Testis (tissue), 2 donors: ENCODE measurements around the gene TNNT1.

Experiments used
- POLR2A ChIP-seq: fragments of 450-650 bp; IDR thresholded peaks from one replicate; pipeline ENCODE4 v1.6.1; 2017; ENCODE audit warnings: antibody characterized with exemption, mild to moderate bottlenecking, moderate library complexity
- TF ChIP-seq, protein P1 (sequence below), 3 experiments: fragments of 450-650 bp in 2 of 3; fragments of 200-600 bp in 1 of 3; sonication (generic) in 1 of 3; IDR thresholded peaks; one replicate each; pipeline ENCODE4 v1.5.1; 2016 to 2019; ENCODE audit warnings: antibody characterized with exemption in 3 of 3, mild to moderate bottlenecking in 2 of 3, moderate library complexity in 1 of 3

DNA sequence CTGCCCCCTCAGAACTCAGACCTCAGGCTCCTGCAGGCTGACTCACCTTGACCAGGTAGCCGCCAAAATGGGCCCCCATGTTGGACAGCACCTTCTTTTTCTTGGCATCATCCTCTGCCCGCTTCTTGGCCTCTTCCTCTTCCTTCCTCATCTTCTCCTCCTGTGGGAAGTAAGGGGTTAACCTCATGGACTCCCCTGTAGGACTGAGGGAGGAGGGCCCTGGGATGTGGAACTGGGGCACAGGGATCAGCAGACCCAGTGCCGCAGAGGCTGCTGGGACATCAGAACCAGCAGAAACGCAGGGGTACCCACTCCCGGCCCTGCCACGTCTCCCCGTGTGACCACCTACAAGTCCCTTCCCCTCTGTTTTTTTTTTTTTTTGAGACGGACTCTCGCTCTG, 11.1 kb downstream of the TNNT1 start:
- TF ChIP-seq, protein P1, sequence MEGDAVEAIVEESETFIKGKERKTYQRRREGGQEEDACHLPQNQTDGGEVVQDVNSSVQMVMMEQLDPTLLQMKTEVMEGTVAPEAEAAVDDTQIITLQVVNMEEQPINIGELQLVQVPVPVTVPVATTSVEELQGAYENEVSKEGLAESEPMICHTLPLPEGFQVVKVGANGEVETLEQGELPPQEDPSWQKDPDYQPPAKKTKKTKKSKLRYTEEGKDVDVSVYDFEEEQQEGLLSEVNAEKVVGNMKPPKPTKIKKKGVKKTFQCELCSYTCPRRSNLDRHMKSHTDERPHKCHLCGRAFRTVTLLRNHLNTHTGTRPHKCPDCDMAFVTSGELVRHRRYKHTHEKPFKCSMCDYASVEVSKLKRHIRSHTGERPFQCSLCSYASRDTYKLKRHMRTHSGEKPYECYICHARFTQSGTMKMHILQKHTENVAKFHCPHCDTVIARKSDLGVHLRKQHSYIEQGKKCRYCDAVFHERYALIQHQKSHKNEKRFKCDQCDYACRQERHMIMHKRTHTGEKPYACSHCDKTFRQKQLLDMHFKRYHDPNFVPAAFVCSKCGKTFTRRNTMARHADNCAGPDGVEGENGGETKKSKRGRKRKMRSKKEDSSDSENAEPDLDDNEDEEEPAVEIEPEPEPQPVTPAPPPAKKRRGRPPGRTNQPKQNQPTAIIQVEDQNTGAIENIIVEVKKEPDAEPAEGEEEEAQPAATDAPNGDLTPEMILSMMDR (IDR thresholded peaks at IDR 0.05): no peak
- TF ChIP-seq POLR2A: no peak
